HS-5 (cell line): ENCODE measurements around the gene CT47B1.
"Not testable (repeated sequence)": the region's sequence is repeated elsewhere in the genome, so short reads cannot be mapped to it uniquely, and the experiment has no call there.

Experiments
- DNase-seq: peaks from one replicate; pipeline ENCODE4 v3.0.0-alpha.2; 2012; ENCODE audit warnings: low read depth

Gene CT47B1

DNA sequence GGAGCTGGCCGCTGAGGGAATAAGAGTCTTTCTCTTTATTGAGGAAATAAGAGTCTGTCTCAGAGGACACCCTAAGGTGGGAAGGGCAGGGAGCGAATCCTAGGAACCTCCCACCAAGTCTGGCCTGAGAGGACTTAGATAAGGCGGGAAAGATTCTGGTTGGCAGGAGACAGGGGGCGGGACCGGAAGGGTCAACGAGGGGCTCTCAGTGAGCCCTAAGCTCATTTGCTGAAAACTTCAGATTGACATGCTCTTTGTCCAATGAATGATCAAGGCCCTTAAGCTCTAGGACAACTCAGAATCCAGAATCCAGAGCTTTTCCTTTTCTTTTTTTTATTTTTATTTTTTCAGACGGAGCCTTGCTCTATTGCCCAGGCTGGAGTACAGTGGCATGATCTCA is at the start of gene CT47B1:
CT47B1 (minus strand) TSS at position 101 of the 400 bp plus-strand sequence. CDS start 196 bp downstream, outside the sequence.
- DNase-seq, result not testable (repeated sequence)

DNA sequence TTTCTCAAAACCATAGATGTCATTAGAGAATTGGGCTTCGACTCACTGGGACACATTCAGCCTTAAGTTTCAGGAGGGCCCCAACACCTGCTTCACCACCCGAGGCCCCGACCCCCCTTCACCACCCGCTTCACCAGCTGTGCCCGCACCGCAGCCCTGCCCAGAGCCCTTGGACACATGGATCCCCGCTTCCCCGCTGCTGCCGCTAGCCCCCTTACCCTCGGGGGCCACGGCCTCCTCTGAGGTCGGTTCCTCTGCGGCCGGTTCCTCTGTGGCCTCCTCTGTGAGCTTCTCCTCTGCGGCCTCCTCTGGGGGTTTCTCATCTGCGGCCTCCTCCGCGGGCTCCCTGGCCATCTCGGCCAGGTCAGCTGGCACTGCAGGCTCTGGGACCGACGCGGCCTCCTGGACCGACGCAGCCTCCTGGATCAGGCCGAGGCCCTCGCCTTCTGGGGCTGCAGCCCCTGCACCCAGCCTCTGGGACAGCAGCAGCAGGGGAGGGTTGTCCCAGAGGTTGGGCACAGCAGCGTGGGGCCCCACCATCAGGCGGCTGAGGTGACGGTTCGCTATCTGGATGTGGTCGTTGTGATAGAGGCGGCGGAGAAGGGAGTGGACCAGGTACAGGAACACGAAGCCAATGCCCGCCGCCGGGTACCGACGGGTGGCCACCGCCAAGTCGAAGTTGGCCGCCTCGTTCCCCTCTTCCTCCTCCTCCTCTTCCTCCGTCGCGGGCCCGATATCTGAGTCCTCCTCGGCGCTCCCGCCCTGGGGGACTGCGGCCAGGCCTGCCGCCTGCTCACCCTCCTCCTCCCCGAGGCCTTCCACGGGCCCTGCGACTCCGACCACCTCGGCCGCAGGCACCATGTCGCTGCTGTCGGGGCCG is 748 bp downstream of the CT47B1 start:
- DNase-seq, result no peak

DNA sequence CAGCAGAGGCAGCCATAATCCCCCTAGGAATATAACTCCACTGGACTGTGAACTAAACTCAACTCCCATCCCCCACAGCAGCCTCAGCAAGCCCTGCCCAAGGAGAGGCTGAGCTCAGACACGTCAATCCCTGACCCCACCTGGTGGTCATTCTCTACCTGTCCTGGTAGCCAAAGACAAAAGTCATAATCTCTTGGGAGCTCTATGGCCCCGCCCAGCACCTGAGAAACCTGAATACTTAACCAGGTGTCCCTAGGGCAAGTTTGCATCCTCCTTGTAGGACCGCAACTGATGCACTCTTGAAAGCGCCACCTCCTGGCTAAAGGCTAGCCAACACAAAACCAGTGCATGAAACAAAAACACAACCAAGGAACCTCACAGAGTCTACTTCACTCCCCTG is 18.4 kb downstream of the CT47B1 start:
- no peak for DNase-seq

- no peak for DNase-seq
Measured at GRCh38 chrX:120840827-120841226, 34.8 kb downstream of the CT47B1 start.

DNA sequence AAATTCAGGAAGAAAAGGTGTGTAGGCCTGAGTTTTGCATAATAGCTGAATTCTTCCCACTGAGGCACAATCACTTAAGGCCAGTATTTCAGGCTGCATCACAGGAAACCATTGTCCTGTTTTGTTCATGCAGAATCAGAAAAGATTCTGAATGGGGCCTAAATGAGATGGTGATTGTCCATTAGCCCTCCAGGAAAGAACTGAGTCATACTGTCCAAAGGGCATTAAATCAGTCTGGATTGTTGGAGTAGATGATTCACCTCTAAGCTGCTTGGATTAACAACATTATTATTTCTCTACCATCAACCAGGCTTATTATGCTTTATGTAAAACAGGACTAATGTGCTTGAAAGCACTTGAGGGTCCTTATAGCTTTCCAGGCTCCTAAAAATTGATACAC is 36.2 kb downstream of the CT47B1 start:
- DNase-seq, result no peak

DNA sequence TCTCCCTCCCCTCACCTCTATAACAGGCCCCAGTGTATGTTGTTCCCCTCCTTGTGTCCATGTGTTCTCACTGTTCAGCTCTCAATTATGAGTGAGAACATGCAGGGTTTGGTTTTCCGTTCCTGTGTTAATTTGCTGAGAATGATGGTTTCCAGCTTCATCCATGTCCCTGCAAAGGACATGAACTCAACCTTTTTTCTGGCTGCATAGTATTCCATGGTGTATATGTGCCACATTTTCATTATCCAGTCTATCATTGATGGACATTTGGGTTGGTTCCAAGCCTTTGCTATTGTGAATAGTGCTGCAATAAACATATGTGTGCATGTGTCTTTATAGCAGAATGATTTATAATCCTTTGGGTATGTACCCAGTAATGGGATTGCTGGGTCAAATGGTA is 48.5 kb downstream of the CT47B1 start:
- not testable (repeated sequence) for DNase-seq

GRCh38 chrX:120825146-120825545 is 50.5 kb downstream of the CT47B1 start:
- no peak for DNase-seq

- no peak for DNase-seq
Measured at GRCh38 chrX:120824021-120824420, 51.6 kb downstream of the CT47B1 start.

DNA sequence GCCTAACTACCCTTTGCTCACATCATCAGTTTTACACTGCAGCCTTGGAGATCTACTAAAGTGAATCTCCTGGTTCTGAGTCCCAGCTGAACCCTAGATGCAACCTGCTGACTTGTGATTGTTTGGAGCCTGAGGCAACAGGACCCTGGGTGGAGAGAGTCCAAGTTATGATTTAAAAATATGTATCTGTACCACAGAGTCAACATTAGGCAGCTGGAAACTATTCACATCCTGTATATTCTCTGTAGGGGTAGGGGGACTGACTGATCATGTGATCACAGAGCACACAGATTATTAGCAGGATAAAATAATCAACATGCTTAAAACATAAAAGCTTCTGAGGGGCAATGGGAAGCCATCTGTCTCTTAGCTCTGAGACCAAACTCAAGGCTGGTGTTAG is 52.1 kb downstream of the CT47B1 start:
- no peak for DNase-seq
